Islet precursor cell (in vitro differentiated cells): ENCODE data around the gene RBBP5.

Experiments used
- DNase-seq: peaks from one replicate; pipeline ENCODE4 v3.0.0-alpha.2; 2018

RBBP5 gene

GRCh38 chr1:205054013-205054412 is 67.8 kb downstream of the RBBP5 start:
- no peak for DNase-seq

DNA sequence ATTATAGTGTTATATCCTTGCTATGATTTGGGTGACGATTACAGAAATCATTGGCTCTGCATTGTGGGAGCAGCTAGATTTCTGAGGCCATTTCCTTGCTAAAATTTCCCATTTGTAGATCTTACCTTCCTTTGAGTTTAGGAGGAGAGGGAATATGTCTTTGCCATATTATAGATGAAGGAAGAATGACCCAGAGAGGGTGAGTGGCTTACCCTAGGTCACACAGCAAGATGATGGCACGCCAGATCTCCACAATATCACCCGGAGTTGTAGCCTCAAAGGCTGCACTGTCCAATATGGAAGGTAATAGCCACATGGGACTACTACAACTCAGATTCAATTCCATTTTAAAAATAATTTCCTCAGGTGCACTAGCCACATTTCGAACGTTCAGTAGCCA is 68.5 kb downstream of the RBBP5 start:
- DNase-seq, result no peak

DNA sequence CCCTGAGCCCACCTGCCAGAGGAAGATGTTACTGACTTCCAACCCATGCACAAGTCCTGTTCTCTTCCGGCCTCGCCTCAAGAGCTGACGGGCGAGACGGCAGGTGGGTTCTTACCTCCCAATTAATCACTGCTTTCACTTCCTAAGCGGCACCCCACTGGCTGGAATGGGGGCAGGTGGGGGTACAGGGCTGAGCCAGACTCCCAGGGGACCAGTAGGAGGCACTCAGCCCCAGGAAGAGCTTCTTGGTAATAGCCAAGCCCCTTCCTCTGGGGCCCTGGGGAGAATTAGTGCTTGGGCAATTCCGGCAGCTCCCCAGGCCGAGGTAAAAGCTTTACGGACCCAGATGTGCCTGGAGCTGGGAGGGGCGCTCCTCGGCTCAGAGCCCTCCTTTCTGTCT is 69.1 kb downstream of the RBBP5 start:
- no peak for DNase-seq

DNA sequence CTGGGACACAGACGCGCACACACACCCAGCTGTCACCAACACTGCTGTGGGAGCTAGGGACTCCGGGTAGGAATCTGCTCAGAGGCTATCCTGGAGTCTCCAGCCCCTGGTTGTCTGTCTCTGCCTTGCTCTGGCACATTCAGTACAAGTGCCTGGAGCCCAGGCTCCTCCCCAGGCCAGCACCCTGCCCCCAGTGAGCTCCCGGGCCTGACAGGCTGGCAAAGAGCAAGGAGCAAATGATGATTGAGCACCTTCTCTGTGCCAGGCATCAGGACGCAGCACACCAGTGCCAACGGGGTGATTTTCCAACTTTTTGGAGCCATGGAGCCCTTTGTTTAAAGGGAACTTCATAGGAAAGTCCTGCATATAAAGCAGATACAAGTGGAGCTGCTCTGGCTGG is 72.3 kb downstream of the RBBP5 start:
- no peak for DNase-seq

GRCh38 chr1:205048382-205048781 is 73.4 kb downstream of the RBBP5 start:
- no peak for DNase-seq

GRCh38 chr1:205047764-205048231 is 74.0 kb downstream of the RBBP5 start:
- DNase-seq, result no peak

GRCh38 chr1:205046870-205047269 is 74.9 kb downstream of the RBBP5 start:
- no peak for DNase-seq

GRCh38 chr1:205045146-205045545 is 76.6 kb downstream of the RBBP5 start:
- DNase-seq, result no peak

DNA sequence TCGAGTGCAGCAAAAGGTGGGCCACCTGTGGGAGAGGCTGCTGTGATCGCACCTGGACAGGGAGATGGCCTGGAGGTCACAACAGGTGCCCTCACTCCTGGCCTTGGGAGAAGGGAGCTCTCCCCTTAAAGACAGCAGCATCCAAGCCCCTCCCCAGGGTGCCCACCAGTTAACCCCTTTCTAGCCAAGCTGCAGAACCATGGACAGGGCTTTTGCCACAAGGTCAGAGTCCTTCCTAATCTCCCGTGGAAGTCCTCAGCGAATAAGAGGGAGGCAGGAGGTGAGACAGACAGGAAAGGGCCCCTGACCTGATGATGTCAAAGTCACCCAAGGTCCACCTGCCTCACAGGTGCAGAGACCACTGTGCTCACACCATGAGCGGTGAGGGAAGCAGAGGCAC is 77.0 kb downstream of the RBBP5 start:
- no peak for DNase-seq

GRCh38 chr1:205043866-205044265 is 77.9 kb downstream of the RBBP5 start:
- DNase-seq, result no peak

GRCh38 chr1:205042911-205043806 is 78.6 kb downstream of the RBBP5 start, which contains the start of gene CNTN2:
Gene CNTN2, plus strand, starts transcription at chr1:205043212. Its CDS starts 9,974 bp downstream, at chr1:205053186.
- DNase-seq, result no peak

DNA sequence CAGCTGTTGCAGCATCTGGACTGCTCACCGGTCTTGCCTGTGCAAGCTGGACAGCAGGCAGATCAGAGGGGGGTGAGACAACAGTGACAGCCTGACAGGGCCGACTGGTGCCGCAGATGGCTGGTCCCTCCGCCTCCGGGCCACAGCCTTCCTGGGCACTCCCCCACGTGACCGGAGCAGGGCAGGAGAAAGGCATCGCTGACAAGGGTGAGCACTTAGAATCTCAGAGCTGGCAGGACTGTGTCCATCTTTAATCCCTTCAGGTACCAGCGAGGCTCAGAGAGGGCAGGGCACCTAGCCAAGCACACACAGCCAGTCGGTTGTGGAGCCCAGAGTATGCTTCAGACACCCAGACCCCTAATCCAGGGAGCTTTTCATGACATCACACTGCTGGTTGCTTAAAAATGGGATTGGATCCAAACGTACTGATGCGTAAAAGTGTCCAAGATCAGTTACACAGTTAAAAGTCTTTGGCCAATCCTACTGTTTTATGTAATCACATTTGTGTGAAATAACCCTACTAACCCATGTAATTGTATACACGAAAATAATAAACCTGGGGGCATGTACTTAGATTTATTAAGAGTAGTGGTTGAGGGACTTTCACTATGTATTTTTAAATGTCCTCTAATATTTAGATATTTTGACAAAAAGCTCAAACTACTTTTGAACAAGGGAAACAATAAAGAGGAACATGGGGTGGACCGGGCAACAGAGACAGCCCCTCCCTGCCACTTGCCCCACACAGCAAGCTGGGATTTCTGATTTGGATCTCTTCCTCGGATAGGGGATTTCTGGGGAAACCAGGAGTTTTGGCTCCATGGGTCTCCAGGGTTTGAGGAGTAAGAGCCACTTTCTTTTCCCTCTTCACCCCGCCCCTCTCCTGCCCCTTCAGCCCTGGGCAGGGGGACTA is 79.5 kb downstream of the RBBP5 start:
- DNase-seq, result no peak

DNA sequence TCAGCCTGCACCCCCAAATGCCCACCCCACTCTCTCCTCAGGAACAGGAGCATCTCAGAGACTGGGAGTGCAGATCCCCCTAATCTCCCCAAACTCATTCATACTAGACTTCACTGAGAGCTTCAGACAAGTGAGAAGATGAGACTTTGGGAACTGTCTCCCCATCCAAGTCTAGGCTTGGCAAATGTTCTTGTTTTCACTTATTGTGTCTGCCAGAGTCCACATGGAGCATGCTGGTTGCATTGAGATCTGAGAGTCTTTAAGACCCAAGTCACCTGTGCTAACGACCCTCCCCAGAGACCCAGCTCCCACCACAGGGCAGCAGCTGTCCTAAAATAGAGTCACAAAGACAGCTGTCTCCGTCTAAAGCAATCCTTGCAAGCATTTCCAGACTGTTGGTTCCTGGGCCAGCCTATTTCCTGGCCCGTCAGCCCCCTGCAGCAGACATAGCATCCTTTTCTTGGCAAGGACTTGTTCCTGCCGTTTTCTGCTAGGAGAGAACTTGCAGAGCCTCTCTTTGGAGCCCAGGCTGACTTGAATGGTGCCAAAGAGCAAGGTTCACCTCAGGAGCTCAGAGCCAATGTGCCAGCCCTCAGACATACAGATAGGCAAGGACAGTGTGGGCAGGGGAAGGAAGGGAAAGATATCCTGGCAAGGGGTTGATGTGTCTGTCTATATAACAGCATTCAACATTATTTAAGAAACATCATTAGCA is 80.6 kb downstream of the RBBP5 start:
- no peak for DNase-seq

GRCh38 chr1:205038132-205038786 is 83.5 kb downstream of the RBBP5 start:
- no peak for DNase-seq

DNA sequence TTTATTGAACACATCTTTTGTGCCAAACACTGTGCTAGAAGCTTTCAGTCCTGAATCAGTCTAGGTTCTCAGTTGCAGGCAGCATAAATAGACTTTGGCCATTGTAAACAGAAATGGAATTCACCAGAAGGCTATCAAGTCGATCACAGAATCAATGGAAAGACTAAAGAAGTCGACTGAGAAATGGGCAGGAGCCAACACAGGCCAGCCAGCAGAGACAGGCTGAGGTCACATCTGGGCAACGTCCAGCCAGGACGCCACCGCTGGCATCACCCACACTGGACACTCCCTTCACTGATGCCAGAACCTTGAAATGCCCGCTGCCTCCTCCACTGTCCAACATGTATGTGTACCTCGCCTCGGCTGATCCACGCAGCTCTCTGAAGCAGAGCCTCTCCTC is 84.2 kb downstream of the RBBP5 start:
- DNase-seq, result no peak
